NCI-H2196 (cell line): Measurements from ENCODE around the gene PHKG2.
A peak's percentile ranks its signal among the peaks of the same experiment; 100 is the strongest.

Source experiments
- DNase-seq: peaks from one replicate; lab custom pipeline; 2025; ENCODE audit not compliant: unreplicated experiment; lab: John Stamatoyannopoulos, UW

The PHKG2 gene

GRCh38 chr16:30728321-30728720 lies 19.9 kb upstream of the PHKG2 start:
- no peak for DNase-seq

- DNase-seq: no peak
Measured at GRCh38 chr16:30728899-30729672, 19.1 kb upstream of the PHKG2 start.

DNA sequence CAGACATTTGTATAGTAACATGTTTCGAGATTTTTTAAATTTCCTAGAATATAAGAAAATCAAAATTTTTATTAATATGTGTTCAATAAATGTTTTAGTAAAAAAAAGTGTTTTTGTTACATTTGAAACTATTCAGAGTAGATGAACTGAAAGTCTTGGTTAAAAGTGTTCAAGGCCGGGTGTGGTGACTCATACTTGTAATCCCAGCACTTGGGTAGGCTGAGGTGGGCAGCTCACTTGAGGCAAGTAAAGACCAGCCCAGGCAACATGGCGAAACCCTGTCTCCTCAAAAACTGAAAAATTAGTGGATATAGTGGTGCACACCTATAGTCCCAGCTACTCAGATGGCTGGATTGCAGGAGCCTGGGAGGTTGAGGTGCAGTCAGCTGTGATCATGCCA lies 16.8 kb upstream of the PHKG2 start:
- no peak for DNase-seq

DNA sequence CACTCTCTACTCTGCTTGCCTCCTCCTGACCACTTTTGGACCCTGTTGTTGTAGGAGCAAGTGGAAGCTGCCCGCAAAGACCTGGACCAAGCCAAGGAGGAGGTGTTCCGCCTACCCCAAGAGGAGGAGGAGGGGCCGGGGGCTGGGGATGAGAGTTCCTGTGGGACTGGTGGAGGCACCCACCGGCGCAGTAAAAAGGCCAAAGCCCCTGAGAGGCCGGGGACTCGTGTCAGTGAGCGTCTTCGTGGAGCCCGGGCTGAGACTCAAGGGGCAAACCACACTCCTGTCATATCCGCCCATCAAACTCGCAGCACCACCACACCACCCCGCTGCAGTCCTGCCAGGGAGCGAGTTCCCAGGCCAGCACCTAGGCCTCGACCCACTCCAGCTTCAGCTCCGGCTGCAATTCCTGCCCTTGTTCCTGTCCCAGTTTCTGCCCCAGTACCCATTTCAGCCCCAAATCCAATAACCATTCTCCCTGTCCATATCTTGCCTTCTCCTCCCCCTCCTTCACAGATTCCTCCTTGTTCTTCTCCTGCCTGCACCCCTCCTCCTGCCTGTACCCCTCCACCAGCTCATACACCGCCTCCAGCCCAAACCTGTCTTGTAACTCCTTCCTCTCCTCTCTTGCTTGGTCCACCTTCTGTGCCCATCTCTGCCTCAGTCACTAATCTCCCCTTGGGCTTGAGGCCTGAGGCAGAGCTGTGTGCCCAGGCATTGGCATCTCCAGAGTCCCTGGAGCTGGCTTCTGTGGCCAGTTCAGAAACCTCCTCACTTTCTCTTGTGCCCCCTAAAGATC lies 11.0 kb upstream of the PHKG2 start:
- DNase-seq: no peak

DNA sequence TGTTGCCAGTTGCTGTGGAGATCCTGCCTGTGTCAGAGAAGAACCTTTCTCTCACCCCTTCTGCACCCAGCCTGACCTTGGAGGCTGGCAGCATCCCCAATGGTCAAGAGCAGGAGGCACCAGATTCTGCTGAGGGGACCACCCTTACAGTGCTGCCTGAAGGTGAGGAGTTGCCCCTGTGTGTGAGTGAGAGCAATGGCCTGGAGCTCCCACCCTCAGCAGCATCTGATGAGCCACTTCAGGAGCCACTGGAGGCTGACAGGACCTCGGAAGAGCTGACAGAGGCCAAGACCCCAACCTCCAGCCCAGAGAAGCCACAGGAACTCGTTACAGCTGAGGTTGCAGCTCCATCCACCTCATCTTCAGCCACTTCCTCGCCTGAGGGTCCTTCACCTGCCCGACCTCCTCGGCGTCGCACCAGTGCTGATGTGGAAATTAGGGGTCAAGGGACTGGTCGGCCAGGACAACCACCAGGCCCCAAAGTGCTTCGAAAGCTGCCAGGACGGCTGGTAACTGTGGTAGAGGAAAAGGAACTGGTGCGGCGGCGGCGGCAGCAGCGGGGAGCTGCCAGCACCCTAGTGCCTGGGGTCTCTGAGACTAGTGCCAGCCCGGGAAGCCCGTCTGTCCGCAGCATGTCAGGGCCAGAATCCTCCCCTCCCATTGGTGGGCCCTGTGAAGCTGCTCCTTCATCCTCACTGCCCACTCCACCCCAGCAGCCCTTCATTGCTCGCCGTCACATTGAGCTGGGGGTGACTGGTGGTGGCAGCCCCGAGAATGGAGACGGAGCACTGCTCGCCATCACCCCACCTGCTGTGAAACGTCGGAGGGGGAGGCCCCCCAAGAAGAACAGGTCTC lies 10.2 kb upstream of the PHKG2 start:
- DNase-seq: no peak

DNA sequence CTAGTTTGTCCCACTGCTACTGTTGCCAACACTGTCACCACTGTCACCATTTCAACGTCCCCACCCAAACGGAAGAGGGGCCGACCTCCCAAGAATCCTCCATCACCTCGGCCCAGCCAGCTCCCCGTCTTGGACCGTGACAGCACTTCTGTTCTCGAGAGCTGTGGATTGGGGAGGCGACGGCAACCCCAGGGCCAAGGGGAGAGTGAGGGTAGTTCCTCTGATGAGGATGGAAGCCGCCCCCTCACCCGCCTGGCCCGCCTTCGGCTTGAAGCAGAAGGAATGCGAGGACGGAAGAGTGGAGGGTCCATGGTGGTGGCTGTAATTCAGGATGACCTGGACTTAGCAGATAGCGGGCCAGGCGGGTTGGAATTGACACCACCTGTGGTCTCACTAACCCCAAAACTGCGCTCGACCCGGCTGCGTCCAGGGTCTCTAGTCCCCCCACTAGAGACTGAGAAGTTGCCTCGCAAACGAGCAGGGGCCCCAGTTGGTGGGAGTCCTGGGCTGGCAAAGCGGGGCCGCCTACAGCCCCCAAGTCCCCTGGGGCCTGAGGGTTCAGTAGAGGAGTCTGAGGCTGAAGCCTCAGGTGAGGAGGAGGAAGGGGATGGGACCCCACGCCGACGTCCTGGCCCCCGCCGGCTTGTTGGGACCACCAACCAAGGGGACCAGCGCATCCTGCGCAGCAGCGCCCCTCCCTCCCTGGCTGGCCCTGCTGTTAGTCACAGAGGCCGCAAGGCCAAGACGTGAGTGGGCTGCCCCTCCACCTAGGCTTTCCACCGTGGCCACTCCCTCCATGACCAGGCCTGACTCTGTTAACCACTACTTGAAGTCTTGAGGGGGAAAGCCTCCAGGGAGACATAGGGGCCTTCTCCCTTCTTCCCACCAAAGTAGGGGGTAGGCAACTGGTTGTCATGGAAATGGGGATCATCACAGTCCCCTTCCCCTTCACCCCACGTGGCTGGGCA lies 9.0 kb upstream of the PHKG2 start:
- no peak for DNase-seq

DNA sequence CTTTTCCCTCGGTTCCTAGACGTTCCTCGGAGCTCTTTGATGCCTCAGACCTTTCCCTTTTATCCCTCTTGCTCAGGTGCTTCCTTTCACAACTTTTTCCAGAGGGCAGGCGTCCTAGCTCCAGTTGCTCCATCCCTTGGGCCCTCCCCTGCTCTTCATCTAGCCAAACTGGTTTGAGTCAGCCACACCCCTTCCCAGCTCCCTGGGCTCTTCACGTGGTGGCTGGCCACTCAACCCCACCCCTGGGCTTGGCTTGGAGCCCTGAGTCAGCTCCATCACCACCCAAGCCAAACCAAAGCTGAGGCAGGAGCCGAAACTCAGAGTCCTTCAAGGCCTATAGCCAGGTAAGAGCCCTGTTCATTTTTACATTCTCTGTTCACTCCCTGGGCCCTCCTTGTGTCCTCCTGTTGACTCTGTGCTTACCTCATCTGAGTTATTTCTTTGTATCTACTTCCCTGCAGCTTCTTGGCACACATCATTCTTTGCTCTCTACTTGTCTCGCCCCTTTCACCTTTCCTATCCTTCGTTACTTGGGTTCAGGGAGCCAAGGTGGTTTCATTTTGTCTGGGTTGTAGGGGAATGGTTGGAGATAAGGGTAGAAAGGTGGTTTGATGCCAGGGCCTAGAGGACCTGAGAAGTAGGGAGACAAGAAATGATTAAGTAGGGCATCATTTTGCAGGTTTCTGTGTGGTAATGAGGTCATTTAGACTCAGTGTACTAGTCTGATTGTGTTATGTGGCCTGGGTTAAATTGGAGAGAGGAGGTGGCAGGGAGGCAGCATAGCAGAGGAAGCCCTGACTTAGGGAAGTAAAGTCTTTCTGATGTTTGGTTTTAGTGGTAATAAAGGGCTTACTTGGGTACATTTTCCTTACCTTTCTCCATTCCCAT lies 7.6 kb upstream of the PHKG2 start:
- peak; percentile 94 for DNase-seq

DNA sequence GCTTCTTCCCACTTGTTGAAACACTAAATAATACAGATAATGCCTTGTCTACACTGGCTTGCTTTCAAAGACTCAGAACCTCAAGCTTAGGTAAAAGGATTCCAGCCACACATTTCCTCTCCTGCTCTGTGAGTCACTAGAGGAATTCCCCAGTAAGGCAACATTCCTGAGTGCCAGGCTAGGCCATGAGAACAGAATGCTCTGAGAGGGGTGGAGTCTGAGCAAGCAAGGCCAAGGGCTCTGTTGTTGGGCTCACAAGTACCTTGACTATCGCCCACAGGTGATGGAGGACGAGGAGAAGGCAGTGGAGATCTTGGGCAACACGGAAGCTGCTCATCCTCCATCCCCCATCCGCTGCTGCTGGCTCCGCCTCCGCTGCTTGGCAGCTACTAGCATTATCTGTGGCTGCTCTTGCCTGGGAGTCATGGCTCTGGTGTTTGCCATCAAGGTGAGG lies 6.7 kb upstream of the PHKG2 start:
- peak; percentile 64 for DNase-seq

DNA sequence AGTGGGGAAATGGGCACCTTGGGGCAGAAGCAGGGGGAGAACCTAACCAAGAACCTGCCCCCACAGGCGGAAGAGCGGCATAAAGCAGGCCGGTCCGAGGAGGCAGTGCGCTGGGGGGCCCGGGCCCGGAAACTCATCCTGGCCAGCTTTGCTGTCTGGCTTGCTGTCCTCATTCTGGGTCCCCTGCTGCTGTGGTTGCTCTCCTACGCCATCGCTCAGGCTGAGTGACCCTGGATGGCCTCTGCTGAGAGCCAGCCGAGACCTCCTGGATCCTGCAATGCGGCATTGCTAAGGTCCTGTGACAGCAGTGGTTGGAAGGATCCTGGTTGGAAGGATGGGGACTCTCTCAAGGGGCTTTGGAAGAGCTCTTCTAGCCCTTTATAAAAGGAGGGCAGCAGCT lies 4.5 kb upstream of the PHKG2 start:
- no peak for DNase-seq

DNA sequence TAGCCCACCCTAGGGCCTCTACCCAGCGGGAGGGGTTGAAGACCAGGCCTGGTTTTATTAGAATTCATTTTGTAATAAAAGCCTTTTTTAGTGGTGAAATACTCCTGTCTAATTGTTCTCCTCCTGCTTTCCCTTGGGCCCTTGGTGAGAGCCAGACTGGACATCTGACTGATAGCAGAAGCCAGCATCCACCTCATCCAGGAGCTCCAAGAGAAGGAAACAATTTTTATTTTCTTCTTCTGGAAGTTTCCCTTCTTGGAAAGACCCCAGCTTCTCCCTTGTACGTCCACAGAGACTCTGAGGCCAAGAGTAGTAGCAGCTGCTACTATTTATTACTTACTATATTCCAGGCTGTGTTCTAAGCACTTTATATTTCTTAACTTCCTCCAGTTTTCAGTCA lies 4.0 kb upstream of the PHKG2 start:
- no peak for DNase-seq

- DNase-seq: no peak
Measured at GRCh38 chr16:30745082-30745481, 3.1 kb upstream of the PHKG2 start.

GRCh38 chr16:30746638-30747175 lies 1.5 kb upstream of the PHKG2 start:
- no peak for DNase-seq

GRCh38 chr16:30747331-30747730 lies 894 bp upstream of the PHKG2 start:
- peak; percentile 10 for DNase-seq

- DNase-seq: peak; percentile 27
Measured at GRCh38 chr16:30748634-30749445, 615 bp downstream of the PHKG2 start.

GRCh38 chr16:30750201-30750600 lies 2.0 kb downstream of the PHKG2 start:
- DNase-seq: no peak

GRCh38 chr16:30750876-30751465 lies 2.7 kb downstream of the PHKG2 start:
- DNase-seq: no peak

GRCh38 chr16:30753596-30753995 lies 5.4 kb downstream of the PHKG2 start:
- no peak for DNase-seq
